IMR-90 (cell line): ENCODE results near the gene SLC29A2. TPM values are rescaled to one million over a fixed set of nuclear protein-coding genes. Genes with fewer than 3 reads are reported as not detected.
A peak's percentile ranks its signal among the peaks of the same experiment; 100 is the strongest.

ENCODE experiments used
- ATAC-seq: fragments of 200-7000 bp; cut with Tn5 transposase; 2 replicates; pipeline ENCODE4 v1.9.1; 2020; ENCODE audit warnings: low read depth, mild to moderate bottlenecking, moderate library complexity
- BruUV-seq: library from RNA; stranded (reverse); fragments of 400-500 nt; replicated peaks from 2 replicates; lab custom pipeline; 2021; lab: Mats Ljungman, UMichigan
- CTCF ChIA-PET: fragments of 300-600 bp; formaldehyde crosslinking; extraction: SDS; loops from one replicate; lab custom pipeline; 2021; ENCODE audit warnings: antibody characterized with exemption; lab: Yijun Ruan, JAX
- POLR2A ChIA-PET: fragments of 300-600 bp; sonication (Branson Sonifier 250); formaldehyde crosslinking; loops from one replicate; lab custom pipeline; 2022; ENCODE audit warnings: antibody characterized with exemption; ENCODE audit not compliant: unreplicated experiment; lab: Charles Lee
- DNase-seq: peaks from one replicate; pipeline ENCODE4 v3.0.0; 2013
- H2AFZ ChIP-seq: replicated peaks from 2 replicates; pipeline ENCODE3; 2013; ENCODE audit warnings: low read length, mild to moderate bottlenecking; ENCODE audit not compliant: poor library complexity
- H2AK5ac ChIP-seq: 2 replicates; pipeline ENCODE4 v1.6.1; 2013; ENCODE audit warnings: low read depth, low read length, inconsistent platforms
- H2AK9ac ChIP-seq: replicated peaks from 2 replicates; pipeline ENCODE3; 2013; ENCODE audit warnings: mild to moderate bottlenecking, low read depth, low read length, moderate library complexity; ENCODE audit not compliant: poor library complexity
- H2BK120ac ChIP-seq: 2 replicates; pipeline ENCODE4 v1.6.1; 2013; ENCODE audit warnings: low read depth, low read length, inconsistent platforms
- H2BK15ac ChIP-seq: 3 replicates; pipeline ENCODE4 v1.6.1; 2013; ENCODE audit warnings: low read depth, low read length, inconsistent platforms
- H2BK20ac ChIP-seq: 2 replicates; pipeline ENCODE4 v1.6.1; 2013; ENCODE audit warnings: low read depth, mild to moderate bottlenecking, inconsistent platforms, low read length, moderate library complexity
- H2BK5ac ChIP-seq: 2 replicates; pipeline ENCODE4 v1.6.1; 2013; ENCODE audit warnings: mild to moderate bottlenecking, low read depth, low read length, inconsistent platforms; ENCODE audit not compliant: poor library complexity, severe bottlenecking
- H3K14ac ChIP-seq: replicated peaks from 2 replicates; pipeline ENCODE4 v1.6.1; 2013; ENCODE audit warnings: low read depth, low read length, inconsistent platforms
- H3K18ac ChIP-seq: 2 replicates; pipeline ENCODE4 v1.6.1; 2013; ENCODE audit warnings: low read depth, low read length, control low read depth
- H3K23ac ChIP-seq: 2 replicates; pipeline ENCODE4 v1.6.1; 2013; ENCODE audit warnings: low read depth, low read length, inconsistent platforms
- H3K27ac ChIP-seq: 2 replicates; pipeline ENCODE4 v1.5.1; 2013; ENCODE audit warnings: mild to moderate bottlenecking, control low read depth, low read length; ENCODE audit not compliant: insufficient read depth
- H3K27me3 ChIP-seq: 2 replicates; pipeline ENCODE4 v1.6.1; 2013; ENCODE audit warnings: low read length; ENCODE audit not compliant: control insufficient read depth, insufficient read depth
- H3K36me3 ChIP-seq: 2 replicates; pipeline ENCODE4 v1.6.1; 2013; ENCODE audit warnings: low read length, mixed read lengths; ENCODE audit not compliant: control insufficient read depth, insufficient read depth
- H3K4ac ChIP-seq: 2 replicates; pipeline ENCODE4 v1.6.1; 2013; ENCODE audit warnings: low read depth, low read length, inconsistent platforms
- H3K4me1 ChIP-seq: 2 replicates; pipeline ENCODE4 v1.6.1; 2013; ENCODE audit warnings: low read length, mixed read lengths; ENCODE audit not compliant: control insufficient read depth, insufficient read depth
- H3K4me2 ChIP-seq: 2 replicates; pipeline ENCODE4 v1.6.1; 2013; ENCODE audit warnings: low read depth, mild to moderate bottlenecking, control low read depth, low read length, moderate library complexity
- H3K4me3 ChIP-seq: 2 replicates; pipeline ENCODE4 v1.5.1; 2013; ENCODE audit warnings: low read depth, mild to moderate bottlenecking, control low read depth, low read length, moderate library complexity; ENCODE audit not compliant: insufficient read depth
- H3K56ac ChIP-seq: 2 replicates; pipeline ENCODE4 v1.6.1; 2013; ENCODE audit warnings: low read length, inconsistent platforms; ENCODE audit not compliant: insufficient read depth; ENCODE audit errors: extremely low read depth
- H3K79me1 ChIP-seq, 2 experiments: 2 replicates each; pipeline ENCODE4 v1.6.1; 2013; ENCODE audit warnings: low read length in 2 of 2, inconsistent platforms in 1 of 2, low read depth in 1 of 2
- H3K9ac ChIP-seq: 2 replicates; pipeline ENCODE4 v1.6.1; 2013; ENCODE audit warnings: low read depth, low read length, control low read depth
- H3K9me1 ChIP-seq: 2 replicates; pipeline ENCODE4 v1.6.1; 2013; ENCODE audit warnings: low read length, inconsistent platforms; ENCODE audit not compliant: insufficient read depth
- H3K9me3 ChIP-seq: 2 replicates; pipeline ENCODE4 v1.6.1; 2013; ENCODE audit warnings: low read length; ENCODE audit not compliant: control insufficient read depth, insufficient read depth
- H4K20me1 ChIP-seq: 2 replicates; pipeline ENCODE4 v1.6.1; 2013; ENCODE audit warnings: low read length, inconsistent platforms; ENCODE audit not compliant: insufficient read depth
- H4K5ac ChIP-seq: 2 replicates; pipeline ENCODE4 v1.6.1; 2013; ENCODE audit warnings: mild to moderate bottlenecking, low read depth, low read length, control low read depth
- H4K8ac ChIP-seq, 2 experiments: 2 replicates each; pipeline ENCODE4 v1.6.1; 2013; ENCODE audit warnings: low read depth in 2 of 2, low read length in 2 of 2, control low read depth in 1 of 2, inconsistent platforms in 1 of 2
- H4K91ac ChIP-seq: 2 replicates; pipeline ENCODE4 v1.6.1; 2013; ENCODE audit warnings: low read depth, low read length, inconsistent platforms; ENCODE audit not compliant: insufficient read depth
- BHLHE40 ChIP-seq: fragments of 150-350 bp; IDR thresholded peaks from 2 replicates; pipeline ENCODE4 v1.6.1; 2016; ENCODE audit warnings: mild to moderate bottlenecking, low read depth, low read length
- CEBPB ChIP-seq: IDR thresholded peaks from 2 replicates; pipeline ENCODE4 v1.6.1; 2012; ENCODE audit warnings: low read depth, low read length, improper control_type of control experiment
- CHD1 ChIP-seq: IDR thresholded peaks from 2 replicates; pipeline ENCODE4 v1.6.1; 2012; ENCODE audit warnings: low read depth, low read length, improper control_type of control experiment
- CTCF ChIP-seq: conservative IDR thresholded peaks from 2 replicates; pipeline ENCODE4 v1.5.1; 2012; ENCODE audit warnings: mild to moderate bottlenecking, low read depth, low read length, improper control_type of control experiment
- ELK1 ChIP-seq: fragments of 150-350 bp; IDR thresholded peaks from 2 replicates; pipeline ENCODE4 v1.6.1; 2016; ENCODE audit warnings: low read depth, mild to moderate bottlenecking, low read length, moderate library complexity, borderline replicate concordance
- FOS ChIP-seq: fragments of 150-350 bp; IDR thresholded peaks from 2 replicates; pipeline ENCODE4 v1.6.1; 2016; ENCODE audit warnings: low read depth, low read length
- MAFK ChIP-seq: IDR thresholded peaks from 2 replicates; pipeline ENCODE4 v1.6.1; 2012; ENCODE audit warnings: low read depth, low read length, improper control_type of control experiment
- MAZ ChIP-seq: IDR thresholded peaks from 2 replicates; pipeline ENCODE4 v1.6.1; 2012; ENCODE audit warnings: low read depth, mild to moderate bottlenecking, low read length, improper control_type of control experiment, moderate library complexity, borderline replicate concordance
- MXI1 ChIP-seq: IDR thresholded peaks from 2 replicates; pipeline ENCODE4 v1.6.1; 2012; ENCODE audit warnings: low read depth, mild to moderate bottlenecking, low read length, moderate library complexity, borderline replicate concordance
- NFE2L2 ChIP-seq: fragments of 150-350 bp; IDR thresholded peaks from 2 replicates; pipeline ENCODE4 v1.6.1; 2016; ENCODE audit warnings: low read depth, mild to moderate bottlenecking, low read length
- POLR2A ChIP-seq: IDR thresholded peaks from 2 replicates; pipeline ENCODE4 v1.6.1; 2012; ENCODE audit warnings: mild to moderate bottlenecking, low read depth, low read length
- RAD21 ChIP-seq: IDR thresholded peaks from 2 replicates; pipeline ENCODE4 v1.6.1; 2012; ENCODE audit warnings: low read length, improper control_type of control experiment
- RFX5 ChIP-seq: IDR thresholded peaks from 2 replicates; pipeline ENCODE4 v1.8.0; 2012; ENCODE audit warnings: low read depth, mild to moderate bottlenecking, low read length, moderate library complexity
- SMC3 ChIP-seq: fragments of 150-350 bp; IDR thresholded peaks from 2 replicates; pipeline ENCODE4 v1.6.1; 2016; ENCODE audit warnings: low read depth, mild to moderate bottlenecking, antibody characterized with exemption, low read length, moderate library complexity
- USF2 ChIP-seq: fragments of 150-350 bp; IDR thresholded peaks from 2 replicates; pipeline ENCODE4 v1.6.1; 2017; ENCODE audit warnings: mild to moderate bottlenecking, antibody characterized with exemption, low read length, low read depth
- WGBS, 2 experiments: methylation state at CpG; one replicate each; pipeline versions ENCODE4 v1.1.5 to v1.1.7; 2013; ENCODE audit warnings: missing lambda C conversion rate in 2 of 2; ENCODE audit not compliant: insufficient read length in 1 of 2; ENCODE audit errors: extremely low coverage in 2 of 2; 5-methylcytosine and 5-hydroxymethylcytosine counted together
- dilution Hi-C: fragments of 300-500 bp; cut with HindIII; formaldehyde crosslinking; loops from one replicate; pipeline ENCODE4 v1.14.3; 2018; ENCODE audit warnings: low sequenced_read_pairs; ENCODE audit not compliant: unreplicated experiment
- in situ Hi-C: fragments of 300-500 bp; cut with MboI; formaldehyde crosslinking; loops from 3 replicates; pipeline ENCODE4 v1.14.3; 2019; ENCODE audit warnings: low sequenced_read_pairs, inconsistent platforms, mixed read lengths
- intact Hi-C: fragments of 100-400 bp; cut with micrococcal nuclease; formaldehyde crosslinking; loops from 2 replicates; pipeline ENCODE4 v1.10.0; 2022
- polyA plus RNA-seq, 3 experiments: library from polyadenylated mRNA; depleted of rRNA; stranded (reverse); fragments of >200 nt; gene quantifications; 2 replicates each; pipeline ENCODE4 v1.2.3, GENCODE V29; 2012; ENCODE audit warnings: low replicate concordance in 1 of 3
- total RNA-seq: library from RNA; depleted of rRNA; stranded (reverse); fragments of >200 nt; gene quantifications from 2 replicates; pipeline ENCODE4 v1.2.3, GENCODE V29; 2012

Gene SLC29A2
- total and polyA plus RNA-seq, 2 of the 4 experiments (the other 2 are of a cell fraction) = under 0.01 to 1.2 TPM

- no peaks in the 10 kb centered on the region for H3K4me1 ChIP-seq
- H3K4me2 ChIP-seq = no peak overlapping the region
- no peak overlapping the region for H3K9ac ChIP-seq
- H3K4ac ChIP-seq = no peak overlapping the region
- H4K8ac ChIP-seq = no peak overlapping the region
- no peak overlapping the region for H3K18ac ChIP-seq
- no peaks in the 10 kb centered on the region for H3K79me1 ChIP-seq
- no peak overlapping the region for H3K14ac ChIP-seq
- no peaks in the 10 kb centered on the region for H4K20me1 ChIP-seq
- no peak overlapping the region for H3K56ac ChIP-seq
- H2AK9ac ChIP-seq = no peak overlapping the region
- H2BK15ac ChIP-seq = no peak overlapping the region
- H3K4me3 ChIP-seq = no peak overlapping the region
- no peaks in the 10 kb centered on the region for H3K36me3 ChIP-seq
- no peak overlapping the region for H2BK20ac ChIP-seq
- no peak overlapping the region for H3K27ac ChIP-seq
- 8% methylated on average over 5 of the region's 8 CpGs; no CpG with 5 or more reads in 1 of the 2 experiments for WGBS, 2 experiments
- H4K5ac ChIP-seq = no peak overlapping the region
- H2BK120ac ChIP-seq = no peak overlapping the region
- H2BK5ac ChIP-seq = no peak overlapping the region
- POLR2A ChIA-PET = no interaction called here
- peaks cover 7% of the 10 kb centered on the region for H3K27me3 ChIP-seq
- no peak overlapping the region for H2AFZ ChIP-seq
- H3K23ac ChIP-seq = no peak overlapping the region
- H3K9me1 ChIP-seq = no peaks in the 10 kb centered on the region
- BruUV-seq = no TSS peak
- intact Hi-C loops (loop anchor here (5.0 kb wide), 1 partner anchor 43 kb away; no protein-coding TSS in a partner anchor), in situ Hi-C loops (loop anchor here (5.0 kb wide), 1 partner anchor 82 kb away; no protein-coding TSS in a partner anchor), dilution Hi-C loops (no loop called here)
- TF ChIP-seq CTCF = peak; percentile 80
- TF ChIP-seq MXI1 = no peak
- no peak for TF ChIP-seq BHLHE40
- no peak for TF ChIP-seq MAFK
- no peak for TF ChIP-seq RFX5
- no peak for TF ChIP-seq FOS
- no peak for TF ChIP-seq MAZ
- TF ChIP-seq CEBPB = no peak
- TF ChIP-seq CHD1 = no peak
- TF ChIP-seq RAD21 = peak; percentile 69
- no peak for TF ChIP-seq NFE2L2
- TF ChIP-seq POLR2A = no peak
- TF ChIP-seq USF2 = no peak
- peak; percentile 47 for TF ChIP-seq SMC3
- no peak for TF ChIP-seq ELK1
- H3K9me3 ChIP-seq = no peaks in the 10 kb centered on the region
- ATAC-seq = peak; percentile 77
- H2AK5ac ChIP-seq = no peak overlapping the region
- H4K91ac ChIP-seq = no peak overlapping the region
- peak; percentile 73 for DNase-seq
- CTCF ChIA-PET = interaction anchor here (0.5 to 1.6 kb wide), 13 partner anchors 8 to 595 kb away, joined by 3 to 6 read pairs (median 3); partner anchors contain the start of genes MRPL11 and RIN1
Measured at GRCh38 chr11:66388780-66389386, 17.3 kb upstream of the SLC29A2 start.
